K562 (cell line): ENCODE data around the gene TMEM131L. TPM values are rescaled to one million over a fixed set of nuclear protein-coding genes. Genes with fewer than 3 reads are reported as not detected.

Source experiments
- ATAC-seq: fragments of 200-7000 bp; cut with Tn5 transposase; 3 replicates; pipeline ENCODE4 v1.9.1; 2020; ENCODE audit warnings: moderate library complexity
- BruUV-seq: library from RNA; stranded (reverse); fragments of 400-500 nt; replicated peaks from 2 replicates; lab custom pipeline; 2021; lab: Mats Ljungman, UMichigan
- CTCF ChIA-PET: fragments of 300-600 bp; formaldehyde crosslinking; extraction: SDS; loops from one replicate; lab custom pipeline; 2021; ENCODE audit warnings: low intra/inter-chr PET ratio; lab: Yijun Ruan, JAX
- POLR2A ChIA-PET: fragments of 300-600, 350-650 bp; sonication (Branson Sonifier 250); formaldehyde crosslinking; extraction: SDS; loops from one replicate; lab custom pipeline; 2021; ENCODE audit warnings: antibody characterized with exemption, inconsistent platforms; lab: Yijun Ruan, JAX
- DNase-seq, 4 experiments: peaks; one replicate each; pipeline versions ENCODE4 v3.0.0 to v3.0.0-alpha.2; 2011 to 2018; ENCODE audit warnings: low spot score in 3 of 4, mixed read lengths in 3 of 4; ENCODE audit errors: extremely low read depth in 1 of 4
- FAIRE-seq: peaks from 2 replicates; lab custom pipeline; 2011; peaks lifted over from hg19 to GRCh38; lab: Jason Lieb, UNC
- H2AFZ ChIP-seq: 2 replicates; pipeline ENCODE4 v1.6.0; 2011; ENCODE audit warnings: low read depth, low read length, control low read depth, inconsistent platforms
- H3K27ac ChIP-seq: fragments of 200-600 bp; 3 replicates; pipeline ENCODE4 v1.8.0; 2011; ENCODE audit warnings: low read depth, mild to moderate bottlenecking, control low read depth, inconsistent platforms, low read length, moderate library complexity, mixed read lengths; ENCODE audit errors: extremely low read depth
- H3K27me3 ChIP-seq, 2 experiments: fragments of 300-600 bp in 1 of 2; 2 replicates in 1 of 2; 3 replicates in 1 of 2; pipeline versions ENCODE4 v1.6.0 to v1.8.0; 2011; ENCODE audit warnings: inconsistent platforms in 2 of 2, low read length in 2 of 2, mild to moderate bottlenecking in 1 of 2, mixed read lengths in 1 of 2, moderate library complexity in 1 of 2; ENCODE audit not compliant: control insufficient read depth in 2 of 2, insufficient read depth in 2 of 2
- H3K36me3 ChIP-seq: fragments of 300-600 bp; 3 replicates; pipeline ENCODE4 v1.8.0; 2011; ENCODE audit warnings: mild to moderate bottlenecking, low read length, inconsistent platforms; ENCODE audit not compliant: control insufficient read depth, insufficient read depth
- H3K4me1 ChIP-seq, 2 experiments: fragments of 200-600 bp in 1 of 2; replicated peaks in 1 of 2; 2 replicates in 1 of 2; 3 replicates in 1 of 2; pipeline versions ENCODE4 v1.5.1 to v1.8.0; 2011; ENCODE audit warnings: inconsistent platforms in 2 of 2, low read length in 2 of 2, mild to moderate bottlenecking in 1 of 2, mixed read lengths in 1 of 2, moderate library complexity in 1 of 2; ENCODE audit not compliant: control insufficient read depth in 2 of 2, insufficient read depth in 2 of 2
- H3K4me2 ChIP-seq: 2 replicates; pipeline ENCODE4 v1.6.1; 2011; ENCODE audit warnings: low read length, control low read depth, inconsistent platforms, mixed read lengths; ENCODE audit not compliant: insufficient read depth
- H3K4me3 ChIP-seq: fragments of 200-600 bp; sonication (generic), shearing (Covaris generic); 2 replicates; pipeline ENCODE4 v1.5.1; 2016; ENCODE audit warnings: control low read depth, inconsistent platforms
- H3K79me2 ChIP-seq: fragments of 200-600 bp; 3 replicates; pipeline ENCODE4 v1.8.0; 2011; ENCODE audit warnings: low read length, inconsistent platforms; ENCODE audit not compliant: control insufficient read depth, insufficient read depth
- H3K9ac ChIP-seq, 2 experiments: 2 replicates each; pipeline versions ENCODE4 v1.6.0 to v1.6.1; 2011; ENCODE audit warnings: low read depth in 2 of 2, low read length in 2 of 2, control low read depth in 1 of 2, inconsistent platforms in 1 of 2, mild to moderate bottlenecking in 1 of 2, mixed read lengths in 1 of 2; ENCODE audit not compliant: insufficient read depth in 1 of 2
- H3K9me1 ChIP-seq: one replicate; pipeline ENCODE4 v1.6.0; 2011; ENCODE audit warnings: inconsistent platforms, mild to moderate bottlenecking, low read length, moderate library complexity; ENCODE audit not compliant: control insufficient read depth, insufficient read depth
- H3K9me3 ChIP-seq: replicated peaks from 2 replicates; pipeline ENCODE4 v1.5.1; 2011; ENCODE audit warnings: low read depth, low read length, inconsistent platforms; ENCODE audit not compliant: control insufficient read depth, insufficient read depth
- H4K20me1 ChIP-seq: replicated peaks from 2 replicates; pipeline ENCODE4 v1.6.1; 2011; ENCODE audit warnings: low read length, inconsistent platforms, mixed read lengths; ENCODE audit not compliant: control insufficient read depth, insufficient read depth
- CBFA2T2 ChIP-seq: fragments of 450-650 bp; conservative IDR thresholded peaks from 2 replicates; pipeline ENCODE4 v1.6.1; 2017; ENCODE audit warnings: mild to moderate bottlenecking
- CEBPG ChIP-seq, 3 experiments: fragments of 200-800 bp in 1 of 3; sonication (Bioruptor generic) in 1 of 3; sonication (generic) in 1 of 3; formaldehyde crosslinking in 1 of 3; IDR thresholded peaks in 2 of 3; conservative IDR thresholded peaks in 1 of 3; 2 replicates each; pipeline versions ENCODE4 v1.6.1 to v1.8.0; 2016 to 2022; ENCODE audit warnings: missing compliant biosample characterization in 2 of 3, missing genetic modification characterization in 2 of 3, mild to moderate bottlenecking in 1 of 3, missing genetic modification reagents in 1 of 3
- CLOCK ChIP-seq: fragments of 250-450 bp; sonication (Bioruptor Pico); IDR thresholded peaks from 2 replicates; pipeline ENCODE4 v1.4.0; 2020; ENCODE audit warnings: mild to moderate bottlenecking, moderate library complexity, borderline replicate concordance
- CXXC5 ChIP-seq: fragments of 250-450 bp; sonication (Bioruptor Pico); IDR thresholded peaks from 2 replicates; pipeline ENCODE4 v1.8.0; 2022; ENCODE audit warnings: inconsistent platforms, mild to moderate bottlenecking, moderate library complexity
- HCFC1 ChIP-seq: IDR thresholded peaks from 2 replicates; pipeline ENCODE4 v1.6.1; 2012; ENCODE audit warnings: low read depth, low read length, improper control_type of control experiment
- HMGN3 ChIP-seq: IDR thresholded peaks from 2 replicates; pipeline ENCODE4 v1.6.1; 2011; ENCODE audit warnings: borderline replicate concordance, low read depth, mild to moderate bottlenecking, mixed read lengths, low read length; ENCODE audit not compliant: insufficient read length; ENCODE audit errors: extremely low read depth
- IRF9 ChIP-seq: fragments of 450-650 bp; IDR thresholded peaks from 2 replicates; pipeline ENCODE4 v1.6.1; 2016; ENCODE audit warnings: missing biosample characterization, missing genetic modification characterization
- MBD2 ChIP-seq: sonication (generic); IDR thresholded peaks from 2 replicates; pipeline ENCODE4 v1.6.1; 2016; ENCODE audit warnings: low read depth, borderline replicate concordance
- PATZ1 ChIP-seq: fragments of 250-450 bp; sonication (Bioruptor Pico); IDR thresholded peaks from 2 replicates; pipeline ENCODE4 v1.5.0; 2020; ENCODE audit warnings: mild to moderate bottlenecking, borderline replicate concordance
- PML ChIP-seq: IDR thresholded peaks from 2 replicates; pipeline ENCODE4 v1.6.1; 2012; ENCODE audit warnings: low read length, inconsistent platforms
- POLR2AphosphoS5 ChIP-seq: IDR thresholded peaks from 2 replicates; pipeline ENCODE4 v1.6.1; 2011; ENCODE audit warnings: mild to moderate bottlenecking, low read depth, low read length, moderate library complexity; ENCODE audit not compliant: control insufficient read depth, insufficient read depth
- SAFB ChIP-seq: fragments of 200-400 bp; formaldehyde crosslinking; IDR thresholded peaks from 2 replicates; pipeline ENCODE4 v1.6.1; 2017; ENCODE audit warnings: low read depth, low read length, borderline replicate concordance
- STAT5B ChIP-seq: fragments of 250-450 bp; sonication (Bioruptor Pico); IDR thresholded peaks from 2 replicates; pipeline ENCODE4 v1.8.0; 2021; ENCODE audit warnings: mild to moderate bottlenecking, inconsistent platforms
- ZC3H4 ChIP-seq: sonication (generic); formaldehyde crosslinking; IDR thresholded peaks from 2 replicates; pipeline ENCODE4 v1.9.0; 2021; ENCODE audit warnings: missing genetic modification reagents, borderline replicate concordance
- ZNF197 ChIP-seq: fragments of 200-800 bp; sonication (Bioruptor generic); IDR thresholded peaks from 2 replicates; pipeline ENCODE4 v1.6.1; 2016; ENCODE audit warnings: low read depth, missing genetic modification characterization, missing compliant biosample characterization
- ZNF511 ChIP-seq: sonication (generic); formaldehyde crosslinking; IDR thresholded peaks from 2 replicates; pipeline ENCODE4 v1.8.0; 2022; ENCODE audit warnings: mild to moderate bottlenecking, missing genetic modification reagents
- WGBS: fragments of 100-300 bp; shearing (Covaris generic); methylation state at CpG from one replicate; pipeline ENCODE4 v1.1.6; 2016; ENCODE audit warnings: low coverage, mixed read lengths; ENCODE audit not compliant: insufficient coverage; ENCODE audit errors: missing lambda C conversion rate; 5-methylcytosine and 5-hydroxymethylcytosine counted together
- in situ Hi-C: fragments of 300-500 bp; cut with MboI; formaldehyde crosslinking; loops from 4 replicates; pipeline ENCODE4 v1.15.0; 2018; ENCODE audit warnings: inconsistent platforms, mixed read lengths
- intact Hi-C: fragments of 100-400 bp; cut with micrococcal nuclease; formaldehyde crosslinking; loops from 2 replicates; pipeline ENCODE4 v1.14.2; 2022
- polyA plus RNA-seq, 8 experiments: library from polyadenylated mRNA; depleted of rRNA in 4 of 8; stranded (reverse) in 5 of 8; unstranded in 3 of 8; fragments of >200 nt; fragmentation: Nextera tagmentation in 2 of 8; fragmentation: Illumina TruSeq in 1 of 8; extraction: Ambion mirVana in 2 of 8; extraction: Trizol in 1 of 8; gene quantifications; 2 replicates each; pipeline versions ENCODE4 v1.2.1 to v1.2.3, GENCODE V29; 2011 to 2014; ENCODE audit warnings: inconsistent platforms in 1 of 8, missing spikeins in 1 of 8
- total RNA-seq, 7 experiments: library from RNA; depleted of rRNA in 6 of 7; stranded (reverse); fragments of >200 nt in 6 of 7; fragmentation: Illumina TruSeq in 2 of 7; extraction: Trizol in 2 of 7; gene quantifications; 2 replicates each; pipeline versions ENCODE4 v1.2.1 to v1.2.3, GENCODE V29; 2011 to 2021; ENCODE audit warnings: low replicate concordance in 1 of 7

TMEM131L gene
- total and polyA plus RNA-seq, 9 of the 15 experiments (the other 6 are each of a cell fraction or from before 2014, with no cell fraction given) = 1.2 to 20.8 (median 12.9) TPM

- Histone ChIP-seq H4K20me1 (no peaks in the 10 kb centered on the region; the same call in 1 of the 2 replicates), H3K79me2 (no peaks in the 10 kb centered on the region), H2AFZ (no peak overlapping the region), H3K4me2 (no peak overlapping the region), H3K27me3 (no peaks in the 10 kb centered on the region), H3K4me3 (no peak overlapping the region), H3K36me3 (peaks cover 14% of the 10 kb centered on the region), H3K4me1 (peaks cover 0 to 5% of the 10 kb centered on the region in 2 experiments; a peak in 1 of 5 replicates), H3K9me3 (no peaks in the 10 kb centered on the region), H3K9me1 (no peaks in the 10 kb centered on the region), H3K27ac (no peak overlapping the region), H3K9ac (no peak overlapping the region)
- WGBS = 28% methylated on average over 2 of the region's 2 CpGs
- CTCF ChIA-PET = interaction anchor here (0.7 to 4.7 kb wide), 8 partner anchors 111 to 493 kb away, joined by 3 to 44 read pairs (median 4); partner anchors contain the start of gene MND1
- ATAC-seq (no peak), DNase-seq (no peak), FAIRE-seq (no peak)
- in situ Hi-C loops (loop anchor here (5.0 to 10.0 kb wide), 2 partner anchors 139 to 422 kb away; no protein-coding TSS in a partner anchor), intact Hi-C loops (loop anchor here (1.0 to 10.0 kb wide), 3 partner anchors 66 to 433 kb away; partner anchors contain the start of gene TMEM131L)
- POLR2A ChIA-PET = interaction anchor here (0.8 kb wide), 1 partner anchor 471 kb away, joined by 3 read pairs; no protein-coding TSS in a partner anchor
- BruUV-seq = no TSS peak
- TF ChIP-seq ZNF197 (no peak), CLOCK (CRISPR knock-in tag) (no peak), HMGN3 (no peak), IRF9 (tag) (no peak), ZC3H4 (CRISPR knock-in tag) (no peak), CBFA2T2 (no peak), SAFB (no peak), STAT5B (CRISPR knock-in tag) (no peak), CEBPG (CRISPR knock-in tag; IDR thresholded peaks at IDR 0.05) (no peak), CEBPG (tag; conservative IDR thresholded peaks at IDR 0.05 in 1 of 2, IDR thresholded peaks at IDR 0.05 in 1 of 2) (no peak), PML (no peak), HCFC1 (no peak), PATZ1 (CRISPR knock-in tag) (no peak), CXXC5 (CRISPR knock-in tag) (no peak), MBD2 (no peak), POLR2AphosphoS5 (no peak), ZNF511 (no peak)
Measured at GRCh38 chr4:153576443-153576774, 110.2 kb downstream of the TMEM131L start.
